ENCODE results near the gene NOS3.
A peak's percentile ranks its signal among the peaks of the same experiment; 100 is the strongest.
"Not testable (repeated sequence)": the region's sequence is repeated elsewhere in the genome, so short reads cannot be mapped to it uniquely, and the experiment has no call there.

Gene NOS3

DNA sequence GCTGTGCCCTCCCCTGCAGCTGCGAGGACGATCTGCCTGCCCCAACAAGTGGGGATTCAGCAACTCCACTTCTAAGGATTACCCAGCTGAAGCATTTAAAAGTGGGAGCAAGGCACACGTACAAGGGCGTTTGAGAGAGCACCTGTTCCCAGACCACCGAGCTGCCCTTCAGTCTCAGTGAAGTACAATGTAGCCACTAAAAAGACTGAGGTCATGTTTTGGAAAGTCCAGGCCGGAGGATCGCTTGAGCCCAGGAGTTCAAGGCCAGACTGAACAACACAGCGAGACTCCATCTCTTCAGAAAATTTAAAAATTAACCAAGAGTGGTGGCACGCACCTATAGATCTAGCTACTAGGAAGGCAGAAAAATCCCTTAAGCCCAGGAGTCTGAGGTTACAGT is 14.7 kb downstream of the NOS3 start:
- DNase-seq, result no peak

DNA sequence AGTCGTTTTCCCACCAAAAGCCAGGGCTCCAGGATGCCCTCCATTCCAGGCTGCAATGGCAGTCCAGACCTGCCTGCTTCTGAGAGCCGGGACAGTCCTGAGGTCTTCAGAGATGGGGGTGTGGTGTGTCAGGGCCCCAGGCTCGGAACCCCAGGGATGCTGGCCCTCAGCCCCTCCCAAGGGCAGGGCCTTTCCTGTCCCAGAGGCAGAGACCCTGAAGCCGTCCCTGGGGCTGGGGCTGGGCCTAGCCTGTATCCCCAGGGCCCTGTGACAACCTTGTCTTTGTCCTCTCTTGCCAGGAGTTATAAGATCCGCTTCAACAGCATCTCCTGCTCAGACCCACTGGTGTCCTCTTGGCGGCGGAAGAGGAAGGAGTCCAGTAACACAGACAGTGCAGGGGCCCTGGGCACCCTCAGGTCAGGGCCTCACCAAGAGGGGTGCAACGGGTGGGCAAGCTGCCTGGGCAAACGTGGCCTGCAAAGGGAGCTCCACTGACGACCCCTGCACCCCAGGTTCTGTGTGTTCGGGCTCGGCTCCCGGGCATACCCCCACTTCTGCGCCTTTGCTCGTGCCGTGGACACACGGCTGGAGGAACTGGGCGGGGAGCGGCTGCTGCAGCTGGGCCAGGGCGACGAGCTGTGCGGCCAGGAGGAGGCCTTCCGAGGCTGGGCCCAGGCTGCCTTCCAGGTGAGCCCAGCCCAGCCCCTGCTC is 15.9 kb downstream of the NOS3 start:
- no peak for DNase-seq

DNA sequence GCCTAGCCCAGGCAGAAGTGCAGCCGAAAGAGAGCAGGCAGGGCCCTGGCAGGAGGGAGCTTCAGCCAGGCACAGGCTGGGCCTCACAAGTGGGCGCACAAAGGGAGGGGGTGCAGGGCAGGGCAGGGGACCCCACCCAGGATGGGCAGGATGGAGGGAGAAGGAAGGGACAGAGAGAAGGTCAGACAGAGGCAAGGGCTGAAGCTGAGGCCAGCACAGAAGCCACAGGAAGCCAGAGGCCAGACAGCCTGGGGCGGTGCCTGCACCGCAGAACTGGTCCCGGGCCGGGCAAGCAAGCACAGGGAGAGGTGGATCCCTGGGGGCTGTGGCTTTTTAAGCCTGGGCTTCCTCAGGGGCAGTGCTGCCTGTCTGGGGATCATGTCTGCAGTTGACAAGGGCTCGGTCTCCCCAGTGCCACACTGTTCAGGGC is 16.7 kb downstream of the NOS3 start:
- DNase-seq, result no peak

DNA sequence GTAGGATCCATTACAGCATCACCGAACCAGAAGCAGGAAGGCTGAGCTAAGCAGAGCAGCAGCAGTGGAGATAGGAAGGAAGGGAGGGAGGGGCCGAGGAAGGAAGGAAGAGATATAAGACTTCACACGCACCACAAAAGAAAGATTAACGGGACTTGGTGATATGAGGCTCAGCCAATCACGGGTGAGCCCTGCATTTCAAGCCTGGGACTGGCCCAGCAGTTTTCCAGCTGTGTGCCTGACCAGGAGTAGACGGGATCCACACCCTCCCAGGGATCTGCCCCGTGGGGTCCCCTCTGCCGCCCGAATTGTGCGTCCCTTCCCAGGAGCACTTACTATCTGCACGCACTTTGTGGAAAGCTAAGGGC is 17.3 kb downstream of the NOS3 start:
- DNase-seq, result peak; percentile 90

DNA sequence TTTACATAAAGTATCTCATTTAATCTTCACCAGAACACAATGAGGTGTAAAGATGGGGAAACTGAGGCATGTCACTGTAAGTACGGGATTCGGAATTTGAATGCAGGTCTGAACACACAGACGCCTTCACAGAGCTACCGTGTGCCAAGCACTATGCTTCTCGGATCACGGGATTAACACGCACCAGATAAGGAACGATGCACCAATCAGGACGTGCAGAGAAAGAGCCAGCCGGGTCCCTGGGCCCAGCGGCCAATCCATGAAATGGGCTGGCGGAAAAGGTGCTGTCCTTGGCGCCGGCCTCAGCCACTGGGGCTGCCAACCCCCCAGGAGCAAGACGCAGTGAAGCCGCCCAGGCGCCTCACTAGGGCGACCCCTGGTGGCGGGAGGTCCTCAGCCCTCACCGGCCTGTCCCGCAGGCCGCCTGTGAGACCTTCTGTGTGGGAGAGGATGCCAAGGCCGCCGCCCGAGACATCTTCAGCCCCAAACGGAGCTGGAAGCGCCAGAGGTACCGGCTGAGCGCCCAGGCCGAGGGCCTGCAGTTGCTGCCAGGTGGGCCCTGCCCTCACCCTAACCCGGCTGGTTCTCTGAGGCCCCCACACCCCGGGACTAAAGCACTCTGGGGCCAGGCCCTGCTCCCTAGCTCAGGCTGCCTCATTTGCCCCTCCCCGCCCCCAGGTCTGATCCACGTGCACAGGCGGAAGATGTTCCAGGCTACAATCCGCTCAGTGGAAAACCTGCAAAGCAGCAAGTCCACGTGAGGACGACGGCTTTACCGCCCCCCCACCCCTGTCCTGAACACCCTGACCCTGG is 17.9 kb downstream of the NOS3 start:
- peak; percentile 84 for DNase-seq

DNA sequence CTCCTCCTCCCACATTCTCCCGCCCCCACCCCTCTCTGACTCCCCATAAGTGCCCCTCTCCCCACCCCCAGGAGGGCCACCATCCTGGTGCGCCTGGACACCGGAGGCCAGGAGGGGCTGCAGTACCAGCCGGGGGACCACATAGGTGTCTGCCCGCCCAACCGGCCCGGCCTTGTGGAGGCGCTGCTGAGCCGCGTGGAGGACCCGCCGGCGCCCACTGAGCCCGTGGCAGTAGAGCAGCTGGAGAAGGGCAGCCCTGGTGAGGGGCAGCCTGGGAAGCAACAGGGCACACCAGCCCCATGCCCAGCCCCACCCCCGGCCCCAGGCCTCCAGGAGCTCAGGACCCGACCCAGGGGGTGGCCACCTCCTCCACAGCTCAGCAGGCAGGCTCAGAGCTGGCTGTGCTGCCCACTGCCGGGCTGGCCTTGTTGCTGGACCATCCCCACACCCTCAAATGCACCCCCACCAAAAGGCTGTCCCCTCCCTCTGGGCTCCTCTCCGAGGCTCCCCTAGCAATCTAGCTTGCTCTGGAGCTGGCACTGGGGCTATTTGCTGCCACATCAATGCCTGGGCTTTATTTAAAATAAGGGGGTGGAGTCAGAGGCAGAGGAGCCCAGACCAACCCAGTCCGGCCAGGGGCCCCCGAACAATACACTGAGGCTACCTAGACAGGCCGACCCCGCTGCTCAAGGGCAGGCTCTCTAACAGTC is 18.7 kb downstream of the NOS3 start:
- no peak for DNase-seq

DNA sequence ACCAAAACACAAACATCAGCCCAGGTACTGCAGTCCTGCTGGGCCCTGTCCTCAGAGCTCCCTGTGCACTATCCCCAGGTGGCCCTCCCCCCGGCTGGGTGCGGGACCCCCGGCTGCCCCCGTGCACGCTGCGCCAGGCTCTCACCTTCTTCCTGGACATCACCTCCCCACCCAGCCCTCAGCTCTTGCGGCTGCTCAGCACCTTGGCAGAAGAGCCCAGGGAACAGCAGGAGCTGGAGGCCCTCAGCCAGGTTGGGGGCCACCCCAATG is 19.2 kb downstream of the NOS3 start:
- DNase-seq, result no peak

DNA sequence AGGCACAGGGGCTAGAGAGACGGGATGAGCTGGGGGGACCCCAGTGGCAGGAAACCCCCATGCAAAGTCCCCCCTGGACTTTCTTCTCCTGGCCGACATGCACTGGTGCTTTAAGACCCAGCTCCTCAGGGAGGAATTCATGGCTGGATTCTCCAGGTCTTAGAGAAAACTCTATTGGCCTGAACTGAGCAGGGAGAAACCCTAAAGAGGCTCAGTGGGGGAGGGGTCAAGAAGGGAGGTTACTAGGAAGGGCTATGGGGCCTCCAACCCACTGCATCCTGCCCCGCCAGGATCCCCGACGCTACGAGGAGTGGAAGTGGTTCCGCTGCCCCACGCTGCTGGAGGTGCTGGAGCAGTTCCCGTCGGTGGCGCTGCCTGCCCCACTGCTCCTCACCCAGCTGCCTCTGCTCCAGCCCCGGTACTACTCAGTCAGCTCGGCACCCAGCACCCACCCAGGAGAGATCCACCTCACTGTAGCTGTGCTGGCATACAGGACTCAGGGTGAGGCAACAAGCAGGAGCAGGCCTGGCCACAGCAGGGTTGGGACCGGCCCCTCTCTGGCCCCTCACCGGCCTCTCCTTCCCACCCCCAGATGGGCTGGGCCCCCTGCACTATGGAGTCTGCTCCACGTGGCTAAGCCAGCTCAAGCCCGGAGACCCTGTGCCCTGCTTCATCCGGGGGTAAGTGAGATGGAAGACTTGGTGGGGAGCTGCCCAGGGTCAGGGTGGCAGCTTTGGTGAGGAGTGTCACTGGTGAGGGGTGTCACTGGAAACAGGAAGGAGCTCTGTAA is 19.7 kb downstream of the NOS3 start:
- no peak for DNase-seq

DNA sequence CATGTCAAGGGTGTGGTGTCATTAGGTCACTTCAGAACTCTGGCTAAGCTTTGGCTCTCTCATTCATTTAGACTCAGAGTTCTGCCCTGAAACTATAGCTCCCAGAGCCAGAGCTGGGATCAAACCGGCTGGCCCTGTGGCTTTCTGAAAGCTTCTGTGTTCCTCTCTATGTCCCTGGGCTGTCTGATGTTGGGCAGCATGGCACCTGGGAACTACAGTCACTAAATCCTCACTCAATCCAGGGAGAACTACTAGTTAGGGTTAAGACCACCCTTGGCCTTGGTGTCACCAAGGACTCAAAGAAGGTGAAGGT is 20.2 kb downstream of the NOS3 start:
- no peak for DNase-seq

DNA sequence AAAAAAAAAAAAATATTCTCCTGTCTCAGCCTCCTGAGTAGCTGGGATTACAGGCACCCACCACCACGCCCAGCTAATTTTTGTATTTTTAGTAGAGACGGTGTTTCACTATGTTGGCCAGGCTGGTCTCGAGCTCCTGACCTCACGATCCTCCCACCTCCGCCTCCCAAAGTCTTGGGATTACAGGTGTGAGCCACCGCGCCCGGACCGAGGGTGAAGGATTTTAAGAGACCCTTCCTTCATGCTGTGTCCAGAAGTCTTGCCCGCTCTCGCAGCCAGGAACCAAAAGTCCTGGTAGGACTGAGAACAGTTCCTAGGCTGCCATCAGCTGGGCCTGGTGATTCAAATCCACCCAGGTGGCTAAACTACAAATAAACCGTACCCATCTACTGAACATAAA is 20.8 kb downstream of the NOS3 start:
- DNase-seq, result not testable (repeated sequence)

DNA sequence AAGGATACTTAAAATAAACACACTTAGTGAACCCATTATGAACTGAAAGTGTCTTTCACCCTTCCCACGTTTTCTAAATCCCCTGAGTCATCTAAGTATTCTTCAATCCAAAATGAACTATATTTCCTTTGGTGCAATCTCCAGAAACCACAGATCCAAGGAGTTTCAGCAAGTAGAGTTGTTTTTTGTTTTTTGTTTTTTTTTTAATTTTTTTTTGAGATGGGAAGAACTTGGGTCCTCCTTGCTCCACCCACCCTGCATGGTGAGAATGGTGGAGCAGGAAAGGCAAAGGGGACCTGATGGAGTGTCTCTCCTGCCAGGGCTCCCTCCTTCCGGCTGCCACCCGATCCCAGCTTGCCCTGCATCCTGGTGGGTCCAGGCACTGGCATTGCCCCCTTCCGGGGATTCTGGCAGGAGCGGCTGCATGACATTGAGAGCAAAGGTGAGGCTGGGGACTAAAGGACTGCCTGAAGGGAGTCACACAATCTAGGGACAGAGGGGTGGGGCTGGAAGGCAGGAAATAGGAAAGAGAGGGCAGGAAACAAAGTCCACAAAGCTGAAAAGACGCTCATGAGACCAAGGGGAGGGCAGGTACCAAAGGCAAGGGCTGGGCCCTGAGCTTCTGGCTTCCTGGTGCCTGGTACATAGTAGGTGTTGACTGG is 21.3 kb downstream of the NOS3 start:
- no peak for DNase-seq

DNA sequence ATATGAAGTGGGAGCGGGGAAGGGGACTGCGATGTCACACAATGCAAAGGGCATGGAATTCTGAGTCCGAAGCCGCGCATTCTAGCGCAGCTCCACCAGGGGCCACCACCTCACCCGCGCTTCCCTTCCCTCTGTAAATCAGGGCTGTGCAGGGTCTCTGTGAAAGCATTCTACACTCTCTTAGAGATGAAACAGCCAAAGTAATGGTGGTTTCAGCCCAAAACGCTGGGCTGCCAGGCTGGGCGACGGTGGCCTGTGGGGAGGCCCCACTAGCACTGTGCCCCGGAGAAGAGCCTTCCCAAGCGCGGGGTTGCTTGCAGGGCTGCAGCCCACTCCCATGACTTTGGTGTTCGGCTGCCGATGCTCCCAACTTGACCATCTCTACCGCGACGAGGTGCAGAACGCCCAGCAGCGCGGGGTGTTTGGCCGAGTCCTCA is 22.1 kb downstream of the NOS3 start:
- peak; percentile 54 for DNase-seq

DNA sequence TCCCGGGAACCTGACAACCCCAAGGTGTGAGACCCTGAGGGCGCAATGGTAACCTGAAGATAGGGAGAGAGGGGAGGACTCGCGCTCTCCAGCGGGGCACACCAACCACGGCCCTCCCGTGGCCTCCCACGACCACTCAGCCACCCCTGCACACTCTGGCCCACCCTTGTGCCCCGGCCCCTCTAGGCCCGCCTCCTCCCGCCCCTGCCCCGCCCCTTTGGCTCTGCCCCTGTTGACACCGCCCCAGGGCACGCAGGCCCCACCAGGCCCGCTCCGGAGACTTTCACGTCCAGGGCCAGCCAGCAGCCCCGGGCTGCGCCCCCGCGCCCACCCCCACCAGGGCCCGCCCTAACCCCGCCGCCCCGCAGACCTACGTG is 22.5 kb downstream of the NOS3 start:
- no peak for DNase-seq

DNA sequence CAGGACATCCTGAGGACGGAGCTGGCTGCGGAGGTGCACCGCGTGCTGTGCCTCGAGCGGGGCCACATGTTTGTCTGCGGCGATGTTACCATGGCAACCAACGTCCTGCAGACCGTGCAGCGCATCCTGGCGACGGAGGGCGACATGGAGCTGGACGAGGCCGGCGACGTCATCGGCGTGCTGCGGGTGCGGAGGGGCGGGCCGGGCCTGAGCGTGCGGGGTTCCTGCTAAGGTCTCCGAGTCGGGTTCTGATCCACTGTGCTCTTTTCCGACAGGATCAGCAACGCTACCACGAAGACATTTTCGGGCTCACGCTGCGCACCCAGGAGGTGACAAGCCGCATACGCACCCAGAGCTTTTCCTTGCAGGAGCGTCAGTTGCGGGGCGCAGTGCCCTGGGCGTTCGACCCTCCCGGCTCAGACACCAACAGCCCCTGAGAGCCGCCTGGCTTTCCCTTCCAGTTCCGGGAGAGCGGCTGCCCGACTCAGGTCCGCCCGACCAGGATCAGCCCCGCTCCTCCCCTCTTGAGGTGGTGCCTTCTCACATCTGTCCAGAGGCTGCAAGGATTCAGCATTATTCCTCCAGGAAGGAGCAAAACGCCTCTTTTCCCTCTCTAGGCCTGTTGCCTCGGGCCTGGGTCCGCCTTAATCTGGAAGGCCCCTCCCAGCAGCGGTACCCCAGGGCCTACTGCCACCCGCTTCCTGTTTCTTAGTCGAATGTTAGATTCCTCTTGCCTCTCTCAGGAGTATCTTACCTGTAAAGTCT is 23.1 kb downstream of the NOS3 start:
- DNase-seq, result peak; percentile 84

DNA sequence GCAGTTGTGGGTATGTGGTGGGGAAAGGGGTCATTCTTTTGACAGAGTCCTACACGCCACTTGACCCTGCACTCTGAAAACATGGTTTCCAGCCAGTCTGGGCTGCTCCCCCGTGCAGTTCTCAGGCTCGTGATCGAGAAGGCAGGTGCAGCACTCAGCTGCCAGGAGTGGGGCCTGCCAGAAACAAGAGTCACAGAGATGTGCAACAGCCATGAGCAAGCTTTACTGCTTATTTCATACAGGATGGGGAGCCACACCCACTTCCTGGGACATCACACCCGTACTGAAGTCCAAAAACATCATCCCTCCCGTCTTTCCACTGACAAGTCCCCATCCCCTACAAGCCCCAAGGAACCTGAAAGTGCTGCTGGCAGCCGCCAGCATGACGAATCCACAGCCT is 24.1 kb downstream of the NOS3 start:
- DNase-seq, result no peak

DNA sequence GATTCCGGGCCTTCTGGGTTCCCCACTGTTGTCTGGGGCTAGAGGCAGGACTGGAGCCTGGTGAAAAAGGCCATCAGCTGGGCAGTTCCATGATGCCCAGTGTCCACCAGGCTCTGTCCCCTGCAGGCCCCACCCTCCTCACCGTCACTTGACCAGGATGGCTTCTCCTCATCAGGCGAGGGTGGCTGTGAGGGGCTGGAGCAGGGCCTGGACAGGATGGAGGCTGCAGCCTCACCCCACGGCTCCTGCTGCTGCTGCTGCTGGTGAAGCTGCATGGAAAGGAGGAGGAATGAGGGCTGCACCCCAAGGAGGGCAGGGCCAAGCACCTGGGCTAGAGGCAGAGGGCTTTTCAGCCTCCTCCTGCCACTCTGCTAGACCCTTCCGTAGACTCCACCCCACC is 25.1 kb downstream of the NOS3 start:
- no peak for DNase-seq

DNA sequence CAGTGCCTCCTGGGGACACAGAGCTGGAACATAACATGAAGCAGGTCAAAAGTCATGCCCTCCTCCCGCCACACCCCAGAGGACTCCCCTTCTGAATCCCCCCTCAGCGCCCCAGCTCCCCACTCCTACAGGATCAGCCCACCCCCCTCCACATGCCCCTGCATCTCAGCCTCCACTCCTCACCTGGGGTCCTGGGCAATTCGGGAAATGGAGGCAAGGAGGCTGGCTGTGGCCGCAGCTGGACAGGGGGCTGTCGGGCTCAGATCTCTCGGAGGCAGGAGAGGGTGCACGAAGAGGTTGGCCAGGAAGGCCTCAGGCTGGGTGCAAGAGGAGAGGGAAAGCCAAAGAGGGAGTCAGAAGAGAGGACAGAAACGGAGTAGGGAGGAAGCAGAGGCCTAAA is 25.7 kb downstream of the NOS3 start:
- no peak for DNase-seq

DNA sequence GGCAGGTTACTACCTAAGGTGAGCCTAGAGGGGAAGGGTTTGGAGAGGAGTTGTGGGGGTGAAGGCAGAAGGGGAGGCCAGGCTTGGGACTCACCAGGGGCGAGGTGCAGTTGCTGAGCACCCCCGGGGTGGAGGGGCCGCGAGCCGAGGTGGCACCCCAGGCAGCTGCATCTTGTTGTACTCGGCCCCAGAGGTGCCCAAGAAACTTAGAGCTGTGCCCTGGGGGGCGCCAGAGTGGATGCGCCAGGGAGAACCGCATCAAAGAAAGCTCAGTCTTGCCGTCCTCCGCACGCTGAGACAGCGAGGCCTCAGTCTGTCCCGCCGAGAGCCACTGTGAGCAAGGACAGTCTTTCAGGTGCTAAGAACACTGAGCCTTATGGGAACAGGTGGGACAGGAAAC is 26.1 kb downstream of the NOS3 start:
- DNase-seq, result no peak

DNA sequence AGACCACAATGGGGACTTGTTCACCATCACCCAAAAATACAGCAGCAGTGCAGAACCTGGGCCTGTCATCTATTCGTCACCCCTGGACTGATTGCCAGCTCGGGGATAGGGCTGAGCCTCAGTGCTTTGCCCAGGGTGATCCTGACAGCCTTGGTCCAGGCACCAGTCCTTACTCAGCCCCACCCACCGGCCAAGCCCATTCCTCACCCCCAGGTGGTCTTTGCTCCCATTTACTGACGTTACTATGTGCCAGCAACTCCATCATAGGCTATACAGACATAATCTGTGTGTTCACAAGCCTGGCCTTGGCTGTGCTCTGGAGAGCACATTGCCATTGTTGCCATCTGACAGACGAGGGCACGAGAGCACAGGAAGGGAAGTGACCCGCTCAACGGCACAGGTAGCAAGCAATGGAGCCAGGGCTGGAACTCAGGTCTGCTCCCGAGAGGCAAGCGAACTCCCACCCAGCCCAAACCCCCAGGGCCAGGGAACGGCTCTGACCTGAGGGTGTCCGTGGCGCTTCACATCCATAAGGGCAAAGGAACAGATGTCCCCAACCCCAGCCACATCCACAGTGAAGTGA is 26.6 kb downstream of the NOS3 start:
- DNase-seq, result no peak

DNA sequence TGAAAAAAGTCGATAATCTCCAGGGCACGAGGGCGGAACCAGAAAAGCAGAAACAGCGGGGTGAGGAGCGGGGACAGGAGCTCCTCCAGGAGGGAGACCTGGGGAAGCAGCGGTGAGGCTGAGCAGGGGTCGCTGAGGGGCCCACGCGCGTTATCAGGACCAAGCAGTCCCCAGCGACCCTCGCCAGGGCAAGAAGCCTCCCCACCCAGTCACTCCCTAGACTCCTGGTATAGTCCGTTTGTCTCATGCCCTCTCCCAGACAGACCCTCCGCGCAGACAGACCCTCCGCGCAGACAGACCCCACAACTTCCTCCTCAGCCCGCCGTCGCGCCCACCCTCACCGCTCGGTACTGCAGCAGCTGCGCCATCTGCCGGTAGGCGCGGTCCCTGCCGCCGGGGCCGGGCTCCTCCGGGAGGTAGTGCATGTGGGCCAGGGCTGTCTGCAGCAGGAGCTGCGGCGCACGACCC is 27.2 kb downstream of the NOS3 start:
- DNase-seq, result peak; percentile 64

DNA sequence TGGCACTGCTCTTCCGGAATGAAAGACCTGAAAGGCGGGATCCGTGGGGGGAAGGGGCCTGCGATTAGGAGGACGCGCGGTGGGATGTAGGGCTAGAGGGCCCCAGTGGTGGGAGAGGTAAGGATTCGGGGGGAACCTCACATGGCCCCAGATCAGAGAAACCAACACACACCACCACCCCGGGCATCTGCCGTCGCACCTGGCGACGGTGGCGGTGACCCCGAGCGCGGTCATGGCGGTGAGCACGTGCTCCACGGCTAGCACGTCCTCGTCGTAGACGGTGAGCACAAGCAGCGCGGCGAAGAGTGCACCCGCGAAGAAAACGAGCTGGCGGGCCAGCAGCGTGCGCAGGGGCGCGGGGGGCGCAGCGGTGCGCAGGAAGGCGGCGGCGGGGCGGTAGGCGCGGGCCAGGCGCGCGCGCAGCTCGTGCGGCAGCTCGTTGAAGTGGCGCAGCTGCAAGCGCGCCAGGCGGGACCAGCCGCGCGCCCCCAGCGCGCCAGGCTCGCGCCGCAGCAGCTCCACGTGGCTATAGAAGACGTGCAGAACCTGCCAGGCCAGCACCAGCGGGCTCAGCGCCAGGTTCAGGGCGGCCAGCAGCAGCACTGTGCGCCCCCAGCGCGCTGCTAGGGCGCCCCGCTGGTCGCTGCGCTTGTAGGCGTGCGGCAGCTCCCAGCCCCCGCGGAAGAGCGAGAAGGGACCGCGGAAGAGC is 27.8 kb downstream of the NOS3 start:
- DNase-seq, result peak; percentile 49

Measured in hematopoietic multipotent progenitor cell treated with erythropoietin and hydrocortisone succinate and interleukin-3 and kit ligand, for 8 days (in vitro differentiated cells).